CD14-positive monocyte (primary cell): ENCODE data around the gene PTPRD. TPM values are rescaled to one million over a fixed set of nuclear protein-coding genes. Genes with fewer than 3 reads are reported as not detected.

Experiments used
- DNase-seq, 3 donors: peaks; one replicate each; pipeline ENCODE4 v3.0.0-alpha.2; 2011 to 2022
- H2AFZ ChIP-seq: 2 replicates; pipeline ENCODE4 v1.6.0; 2012; ENCODE audit warnings: mild to moderate bottlenecking, low read depth, low read length, inconsistent platforms; ENCODE audit not compliant: insufficient read depth, poor library complexity, severe bottlenecking
- H3K27ac ChIP-seq, 2 donors: 1 replicate in 1 of 2; 2 replicates in 1 of 2; pipeline ENCODE4 v1.5.1; 2012 to 2013; ENCODE audit warnings: low read length in 2 of 2, control low read depth in 1 of 2, inconsistent platforms in 1 of 2, low read depth in 1 of 2, mild to moderate bottlenecking in 1 of 2
- H3K27me3 ChIP-seq, 2 donors: one replicate each; pipeline versions ENCODE4 v1.6.0 to v1.6.1; 2011 to 2013; ENCODE audit warnings: low read length in 2 of 2; ENCODE audit not compliant: control insufficient read depth in 2 of 2, insufficient read depth in 2 of 2
- H3K36me3 ChIP-seq, 2 donors: replicated peaks in 1 of 2; 1 replicate in 1 of 2; 2 replicates in 1 of 2; pipeline versions ENCODE4 v1.5.1 to v1.6.1; 2012 to 2013; ENCODE audit warnings: low read length in 2 of 2, control low read depth in 1 of 2, inconsistent platforms in 1 of 2, mild to moderate bottlenecking in 1 of 2; ENCODE audit not compliant: insufficient read depth in 2 of 2, control insufficient read depth in 1 of 2
- H3K4me1 ChIP-seq, 2 donors: 1 replicate in 1 of 2; 2 replicates in 1 of 2; pipeline versions ENCODE4 v1.5.1 to v1.6.1; 2012 to 2013; ENCODE audit warnings: low read length in 2 of 2, control low read depth in 1 of 2, inconsistent platforms in 1 of 2, mild to moderate bottlenecking in 1 of 2, moderate library complexity in 1 of 2; ENCODE audit not compliant: insufficient read depth in 2 of 2, control insufficient read depth in 1 of 2
- H3K4me2 ChIP-seq: replicated peaks from 2 replicates; pipeline ENCODE3; 2012; ENCODE audit warnings: low read length, moderate library complexity, mild to moderate bottlenecking; ENCODE audit not compliant: poor library complexity, severe bottlenecking; ENCODE audit errors: extremely low read depth
- H3K4me3 ChIP-seq, 3 experiments: fragments of 200-600 bp in 1 of 3; sonication (generic) in 1 of 3; replicated peaks in 1 of 3; 1 replicate in 2 of 3; 2 replicates in 1 of 3; pipeline ENCODE4 v1.5.1; 2011 to 2013; ENCODE audit warnings: low read length in 3 of 3, mild to moderate bottlenecking in 3 of 3, control low read depth in 2 of 3, low read depth in 2 of 3, inconsistent platforms in 1 of 3, moderate library complexity in 1 of 3
- H3K79me2 ChIP-seq: 2 replicates; pipeline ENCODE4 v1.6.0; 2012; ENCODE audit warnings: mild to moderate bottlenecking, control low read depth, inconsistent platforms, low read length, moderate library complexity; ENCODE audit not compliant: insufficient read depth
- H3K9ac ChIP-seq: 2 replicates; pipeline ENCODE4 v1.6.0; 2017; ENCODE audit warnings: low read length, mild to moderate bottlenecking; ENCODE audit not compliant: insufficient read depth, poor library complexity, severe bottlenecking
- H3K9me3 ChIP-seq, 2 donors: replicated peaks in 1 of 2; 1 replicate in 1 of 2; 2 replicates in 1 of 2; pipeline versions ENCODE4 v1.5.1 to v1.6.1; 2012 to 2013; ENCODE audit warnings: low read length in 2 of 2, control low read depth in 1 of 2; ENCODE audit not compliant: control insufficient read depth in 1 of 2, insufficient read depth in 1 of 2
- H4K20me1 ChIP-seq: 2 replicates; pipeline ENCODE4 v1.6.0; 2012; ENCODE audit warnings: mild to moderate bottlenecking, low read length, control low read depth, moderate library complexity; ENCODE audit not compliant: insufficient read depth
- H3K27ac Mint-ChIP-seq, 7 donors: one replicate each; pipeline ENCODE4 v1.8.0; 2020; ENCODE audit warnings: mild to moderate bottlenecking in 7 of 7, mixed read lengths in 7 of 7, moderate library complexity in 6 of 7, inconsistent platforms in 2 of 7
- H3K27me3 Mint-ChIP-seq, 3 donors: one replicate each; pipeline ENCODE4 v1.8.0; 2021 to 2022; ENCODE audit warnings: low read depth in 3 of 3, mild to moderate bottlenecking in 3 of 3, mixed read lengths in 3 of 3, moderate library complexity in 3 of 3, inconsistent platforms in 1 of 3
- H3K36me3 Mint-ChIP-seq, 2 donors: one replicate each; pipeline ENCODE4 v1.8.0; 2020; ENCODE audit warnings: mixed read lengths in 2 of 2, inconsistent platforms in 1 of 2, mild to moderate bottlenecking in 1 of 2
- H3K4me1 Mint-ChIP-seq: one replicate; pipeline ENCODE4 v1.8.0; 2020; ENCODE audit warnings: mild to moderate bottlenecking, mixed read lengths
- H3K4me3 Mint-ChIP-seq, 2 donors: one replicate each; pipeline ENCODE4 v1.8.0; 2020; ENCODE audit warnings: mild to moderate bottlenecking in 2 of 2, mixed read lengths in 2 of 2, moderate library complexity in 1 of 2
- H3K9me3 Mint-ChIP-seq, 7 donors: one replicate each; pipeline ENCODE4 v1.8.0; 2020 to 2022; ENCODE audit warnings: mixed read lengths in 7 of 7, mild to moderate bottlenecking in 6 of 7, moderate library complexity in 6 of 7, inconsistent platforms in 2 of 7
- WGBS: methylation state at CpG from one replicate; pipeline ENCODE4 v1.1.5; 2013; ENCODE audit warnings: missing lambda C conversion rate; ENCODE audit not compliant: insufficient coverage; 5-methylcytosine and 5-hydroxymethylcytosine counted together
- intact Hi-C, 2 donors: fragments of 100-400 bp; cut with micrococcal nuclease; formaldehyde crosslinking; loops; one replicate each; pipeline versions ENCODE4 v1.15.0 to v1.15.1; 2023
- polyA plus RNA-seq, 3 donors: library from polyadenylated mRNA; depleted of rRNA in 1 of 3; unstranded in 2 of 3; stranded (reverse) in 1 of 3; fragments of 300-500 nt in 2 of 3; fragments of >200 nt in 1 of 3; fragmentation: Illumina TruSeq in 2 of 3; gene quantifications; 1 replicate in 2 of 3; 2 replicates in 1 of 3; pipeline ENCODE4 v1.2.3, GENCODE V29; 2012 to 2021
- TF ChIP-seq, protein P1 (sequence below): fragments of 200-600 bp; IDR thresholded peaks from one replicate; pipeline ENCODE4 v1.8.0; 2022; ENCODE audit warnings: antibody characterized with exemption, mild to moderate bottlenecking

The PTPRD gene
- polyA plus RNA-seq, 3 donors, result not detected

DNA sequence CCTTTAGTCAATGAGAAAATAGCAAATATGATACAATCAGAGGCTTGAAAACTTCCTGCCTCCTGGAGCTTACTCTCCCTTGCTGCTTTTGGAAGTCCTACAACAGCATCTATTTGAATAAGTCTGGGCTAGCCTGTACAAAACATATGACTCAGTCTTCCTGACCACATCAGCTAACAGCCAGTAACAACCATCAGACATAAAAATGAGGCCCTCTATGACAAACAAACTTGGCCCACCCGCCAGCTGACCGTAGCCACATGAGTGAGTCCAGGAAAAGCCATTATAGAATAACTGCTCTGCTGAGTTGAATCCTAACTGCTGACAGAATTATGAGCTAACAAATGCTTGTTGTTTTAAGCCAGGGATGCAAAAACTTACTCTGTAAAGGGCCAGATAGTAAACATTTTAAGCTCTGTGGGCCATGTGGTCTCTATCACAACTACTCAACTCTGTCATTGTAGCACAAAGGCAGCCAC, 347.6 kb downstream of the PTPRD start:
- Histone ChIP-seq H4K20me1 (no peaks in the 10 kb centered on the region), H3K9me3 (peaks cover 4 to 8% of the 10 kb centered on the region in 2 donors), H3K9ac (no peak overlapping the region), H3K4me2 (no peak overlapping the region), H3K79me2 (no peaks in the 10 kb centered on the region), H3K27ac (no peak overlapping the region), H3K36me3 (no peaks in the 10 kb centered on the region), H2AFZ (no peak overlapping the region), H3K4me3 (no peak overlapping the region), H3K4me1 (no peaks in the 10 kb centered on the region), H3K27me3 (no peaks in the 10 kb centered on the region)
- H3K27me3 Mint-ChIP-seq, result no peaks in the 10 kb centered on the region
- intact Hi-C loops, result no loop called here
- H3K4me3 Mint-ChIP-seq, result no peak overlapping the region
- H3K27ac Mint-ChIP-seq, result no peak overlapping the region
- DNase-seq, result no peak
- WGBS, result 94% methylated on average over 2 of the region's 2 CpGs
- H3K4me1 Mint-ChIP-seq, result no peaks in the 10 kb centered on the region
- no peaks in the 10 kb centered on the region for H3K36me3 Mint-ChIP-seq
- H3K9me3 Mint-ChIP-seq, result peaks cover 0 to 4% (median 3%) of the 10 kb centered on the region in 7 donors
- TF ChIP-seq, protein P1, sequence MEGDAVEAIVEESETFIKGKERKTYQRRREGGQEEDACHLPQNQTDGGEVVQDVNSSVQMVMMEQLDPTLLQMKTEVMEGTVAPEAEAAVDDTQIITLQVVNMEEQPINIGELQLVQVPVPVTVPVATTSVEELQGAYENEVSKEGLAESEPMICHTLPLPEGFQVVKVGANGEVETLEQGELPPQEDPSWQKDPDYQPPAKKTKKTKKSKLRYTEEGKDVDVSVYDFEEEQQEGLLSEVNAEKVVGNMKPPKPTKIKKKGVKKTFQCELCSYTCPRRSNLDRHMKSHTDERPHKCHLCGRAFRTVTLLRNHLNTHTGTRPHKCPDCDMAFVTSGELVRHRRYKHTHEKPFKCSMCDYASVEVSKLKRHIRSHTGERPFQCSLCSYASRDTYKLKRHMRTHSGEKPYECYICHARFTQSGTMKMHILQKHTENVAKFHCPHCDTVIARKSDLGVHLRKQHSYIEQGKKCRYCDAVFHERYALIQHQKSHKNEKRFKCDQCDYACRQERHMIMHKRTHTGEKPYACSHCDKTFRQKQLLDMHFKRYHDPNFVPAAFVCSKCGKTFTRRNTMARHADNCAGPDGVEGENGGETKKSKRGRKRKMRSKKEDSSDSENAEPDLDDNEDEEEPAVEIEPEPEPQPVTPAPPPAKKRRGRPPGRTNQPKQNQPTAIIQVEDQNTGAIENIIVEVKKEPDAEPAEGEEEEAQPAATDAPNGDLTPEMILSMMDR, result no peak

DNA sequence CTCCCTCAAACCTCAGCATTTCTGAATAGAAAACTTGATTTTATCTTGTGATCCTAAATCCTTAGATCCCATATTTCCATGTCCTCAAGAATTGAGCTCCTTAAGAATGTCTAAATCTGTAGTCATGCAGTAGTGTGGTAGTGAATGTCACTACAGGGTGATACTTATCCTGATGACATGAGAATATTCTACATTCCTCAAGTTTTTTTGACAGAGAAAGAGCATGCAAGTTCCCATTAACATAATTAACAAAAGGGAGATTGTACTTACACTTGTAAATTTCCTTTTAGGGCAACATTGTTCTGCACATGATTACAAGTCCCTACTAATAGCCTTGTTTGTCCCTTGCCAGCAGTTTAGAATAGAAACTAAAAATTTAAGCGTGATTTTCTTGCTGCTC, 352.3 kb downstream of the PTPRD start:
- H3K36me3 Mint-ChIP-seq, result no peaks in the 10 kb centered on the region
- no peak overlapping the region for H3K4me2 ChIP-seq
- no peaks in the 10 kb centered on the region for H3K36me3 ChIP-seq
- intact Hi-C loops, result no loop called here
- H3K4me1 Mint-ChIP-seq, result no peaks in the 10 kb centered on the region
- DNase-seq, result no peak
- no peak overlapping the region for H3K4me3 ChIP-seq
- no CpG with 5 or more reads among the region's 1 CpG for WGBS
- no peaks in the 10 kb centered on the region for H3K27me3 Mint-ChIP-seq
- no peak overlapping the region for H3K27ac Mint-ChIP-seq
- peaks cover 0 to 5% (median 3%) of the 10 kb centered on the region in 7 donors for H3K9me3 Mint-ChIP-seq
- no peak overlapping the region for H3K4me3 Mint-ChIP-seq
- H3K79me2 ChIP-seq, result no peaks in the 10 kb centered on the region
- peaks cover 4 to 8% of the 10 kb centered on the region in 2 donors for H3K9me3 ChIP-seq
- TF ChIP-seq, protein P1, result no peak
- no peaks in the 10 kb centered on the region for H4K20me1 ChIP-seq
- H3K27ac ChIP-seq, result no peak overlapping the region
- H2AFZ ChIP-seq, result no peak overlapping the region
- H3K27me3 ChIP-seq, result no peaks in the 10 kb centered on the region
- no peaks in the 10 kb centered on the region for H3K4me1 ChIP-seq
- H3K9ac ChIP-seq, result no peak overlapping the region
